Ishikawa (cell line): ENCODE measurements around the gene CHMP4B.

ENCODE experiments used
- FOXM1 ChIP-seq: IDR thresholded peaks from 2 replicates; pipeline ENCODE4 v1.6.1; 2012; ENCODE audit warnings: low read depth, borderline replicate concordance
- MAX ChIP-seq: IDR thresholded peaks from 2 replicates; pipeline ENCODE4 v1.6.1; 2012
- YY1 ChIP-seq: IDR thresholded peaks from 2 replicates; pipeline ENCODE4 v1.6.1; 2012; ENCODE audit warnings: low read depth

- TF ChIP-seq MAX (no peak), FOXM1 (no peak), YY1 (no peak)
These were observed 8.3 kb downstream of the CHMP4B start for GRCh38 chr20:33819456-33819855.
